Endometrial microvascular endothelial cells (primary cell): ENCODE measurements around the gene FZD4. TPM values are rescaled to one million over a fixed set of nuclear protein-coding genes. Genes with fewer than 3 reads are reported as not detected.
"Not testable (repeated sequence)": the region's sequence is repeated elsewhere in the genome, so short reads cannot be mapped to it uniquely, and the experiment has no call there.

Source experiments
- in situ Hi-C: cut with HindIII; loops from 2 replicates; pipeline ENCODE4 v1.10.0; 2017; ENCODE audit warnings: low sequenced_read_pairs, low pct_unique_long_range_greater_than_20kb; ENCODE audit errors: inconsistent ontology term
- total RNA-seq: library from RNA; depleted of rRNA; stranded (reverse); fragments of >200 nt; gene quantifications from one replicate; pipeline ENCODE4 v1.2.3, GENCODE V29; 2015; ENCODE audit errors: inconsistent ontology term

Gene FZD4
- total RNA-seq, 1 donor from 2014 or later, result 127 TPM

GRCh38 chr11:86978756-86979608, 23.8 kb upstream of the FZD4 start:
- in situ Hi-C loops, result no loop called here

DNA sequence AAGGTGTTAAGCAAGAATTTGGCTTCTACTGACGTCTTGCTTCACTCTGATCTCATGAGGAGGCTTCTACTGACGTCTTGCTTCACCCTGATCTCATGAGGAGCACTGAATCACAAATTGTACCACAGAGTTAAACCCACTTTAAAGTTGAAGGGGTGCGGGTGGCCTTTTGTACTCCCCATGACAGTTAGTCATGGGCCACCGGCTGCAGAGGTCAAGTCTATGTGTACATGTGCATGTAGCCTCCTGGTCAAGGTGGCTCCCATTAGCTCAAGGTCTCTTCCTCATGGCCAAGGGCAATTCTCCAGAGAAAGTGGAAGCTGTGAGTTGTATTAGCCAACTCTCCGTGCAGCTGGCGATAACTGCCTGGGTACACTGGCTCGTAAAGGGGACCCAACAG, 23.1 kb upstream of the FZD4 start:
- in situ Hi-C loops, result no loop called here

GRCh38 chr11:86977441-86978050, 22.4 kb upstream of the FZD4 start:
- in situ Hi-C loops, result no loop called here

DNA sequence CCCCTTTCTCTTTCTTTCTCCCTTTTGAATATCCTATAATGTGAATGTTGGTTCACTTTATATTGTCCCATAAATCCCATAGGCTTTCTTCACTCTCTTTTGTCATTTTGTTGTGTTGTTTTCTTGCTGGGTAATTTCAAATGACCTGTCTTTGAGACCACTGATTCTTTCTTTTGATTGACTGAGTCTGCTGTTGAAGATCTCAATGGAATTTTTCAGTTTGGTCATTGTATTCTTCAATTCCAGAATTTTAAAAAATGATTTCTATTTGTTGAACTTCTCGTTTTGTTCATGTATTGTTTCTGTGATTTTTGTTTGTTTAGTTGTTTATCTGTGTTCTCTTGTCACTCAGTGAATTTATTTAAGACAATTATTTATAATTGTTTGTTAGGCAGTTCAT, 17.5 kb upstream of the FZD4 start:
- in situ Hi-C loops, result no loop called here

DNA sequence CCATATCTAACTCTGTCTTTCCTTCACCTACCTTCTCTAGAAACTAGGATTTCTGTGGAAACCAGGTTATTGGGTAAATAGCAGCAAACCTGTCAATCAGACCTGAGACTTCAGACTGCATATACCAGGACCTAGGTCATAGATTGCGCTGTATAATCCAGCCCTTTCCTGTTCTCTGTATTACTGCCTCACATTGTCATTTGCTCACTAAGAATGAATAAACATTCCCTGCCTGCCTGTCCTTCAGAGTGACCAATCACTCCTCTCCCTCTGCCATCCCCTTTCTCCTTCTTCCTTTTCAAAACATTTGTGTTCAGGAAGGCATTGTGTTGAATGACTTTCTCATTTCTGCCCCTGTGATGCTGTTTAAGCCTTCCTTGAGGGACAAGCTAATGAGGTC, 14.1 kb upstream of the FZD4 start:
- in situ Hi-C loops, result no loop called here

DNA sequence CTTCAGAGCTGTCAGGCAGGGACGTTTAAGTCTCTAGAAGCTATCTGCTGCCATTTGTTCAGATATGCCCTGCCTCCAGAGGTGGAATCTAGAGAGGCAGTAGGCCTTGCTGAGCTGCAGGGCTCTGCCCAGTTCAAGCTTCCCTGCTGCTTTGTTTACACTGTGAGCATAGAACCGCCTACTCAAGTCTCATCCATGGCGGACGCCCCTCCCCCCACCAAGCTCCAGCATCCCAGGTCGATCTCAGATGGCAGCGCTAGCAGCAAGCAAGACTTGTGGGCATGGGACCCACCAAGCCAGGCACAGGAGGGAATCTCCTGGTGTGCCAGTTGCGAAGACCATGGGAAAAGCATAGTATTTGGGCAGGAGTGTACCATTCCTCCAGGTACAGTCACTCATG, 12.4 kb upstream of the FZD4 start:
- in situ Hi-C loops, result not testable (repeated sequence)

DNA sequence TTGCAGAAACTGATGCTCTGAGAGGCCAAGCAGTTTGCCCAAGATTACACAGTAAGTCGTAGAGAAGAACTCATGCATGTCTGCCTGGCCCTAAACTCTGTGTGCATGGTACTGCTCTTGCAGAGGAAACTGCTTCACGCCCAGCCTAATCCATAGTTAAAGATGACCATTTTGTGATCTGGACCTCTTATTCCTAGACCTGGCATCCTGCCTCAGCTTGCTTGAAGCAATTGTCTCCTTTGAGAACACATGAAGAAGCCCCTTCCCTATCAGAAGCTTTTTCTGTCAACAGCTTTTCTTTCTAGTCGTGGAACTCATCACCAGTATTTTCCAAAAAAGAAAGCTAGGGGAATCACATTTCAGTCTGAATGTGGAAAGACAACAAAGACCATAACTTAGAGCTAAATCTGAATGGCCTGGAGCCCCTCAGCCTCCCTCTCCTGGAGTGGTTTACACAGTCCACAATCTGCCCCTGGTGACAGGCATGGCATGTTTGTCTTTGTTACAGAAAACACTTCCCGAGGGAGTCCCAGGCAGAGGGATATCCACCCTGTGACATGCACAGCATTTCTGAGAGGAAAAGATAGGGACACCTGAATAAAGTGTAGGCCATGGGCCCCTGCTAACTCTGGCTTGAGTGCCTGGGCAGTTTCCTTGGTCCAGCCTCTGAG, 2.9 kb upstream of the FZD4 start:
- in situ Hi-C loops, result no loop called here

DNA sequence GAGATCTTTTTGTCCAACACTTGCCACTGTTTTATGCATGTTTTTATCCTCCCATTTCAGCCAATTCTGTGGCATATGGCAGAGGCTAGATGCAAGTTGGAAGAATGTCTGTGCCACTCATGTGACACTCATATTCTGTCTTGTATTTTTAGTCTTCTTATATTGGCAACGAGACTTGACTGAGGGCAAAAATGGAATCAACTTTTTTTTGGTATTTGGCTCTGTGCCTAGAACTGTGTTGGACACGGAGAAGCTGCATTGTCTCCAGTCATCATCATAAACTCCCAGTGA, 1.7 kb upstream of the FZD4 start:
- in situ Hi-C loops, result no loop called here

DNA sequence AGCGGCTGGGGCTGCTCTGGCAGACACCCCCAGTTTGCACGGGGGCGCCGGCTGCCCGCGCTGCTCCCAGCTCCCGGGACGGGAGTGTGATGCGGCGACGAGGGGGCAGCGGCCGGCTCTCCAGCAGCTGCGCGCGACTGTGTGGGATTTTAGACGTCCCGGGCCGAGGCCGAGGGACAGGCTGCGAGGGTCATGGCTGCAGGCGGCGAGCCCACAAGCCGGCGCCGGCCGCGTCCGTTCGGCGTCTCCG, 159 bp downstream of the FZD4 start:
- in situ Hi-C loops, result no loop called here

- in situ Hi-C loops, result no loop called here
Measured at GRCh38 chr11:86954269-86955110, 705 bp downstream of the FZD4 start.

GRCh38 chr11:86952221-86952875, 2.8 kb downstream of the FZD4 start:
- in situ Hi-C loops, result no loop called here

DNA sequence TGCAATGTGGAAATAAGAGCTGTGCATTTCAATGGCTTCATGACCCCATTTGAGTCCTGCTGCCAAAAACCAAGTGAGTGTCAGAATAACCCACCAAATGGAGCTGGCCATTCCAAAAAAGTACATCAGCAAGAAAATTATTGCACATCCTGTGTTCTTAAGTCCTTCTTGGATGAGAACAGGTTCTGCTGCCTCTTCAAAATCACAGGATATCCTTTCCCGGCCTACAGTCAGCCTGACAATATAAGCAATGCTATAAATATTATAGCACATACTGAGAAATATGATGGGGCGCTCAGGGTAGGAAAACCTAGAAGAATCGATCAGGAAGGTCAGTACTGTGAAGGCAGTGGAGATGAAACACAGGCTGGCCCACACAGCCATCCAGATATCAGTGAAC, 3.5 kb downstream of the FZD4 start:
- in situ Hi-C loops, result no loop called here

DNA sequence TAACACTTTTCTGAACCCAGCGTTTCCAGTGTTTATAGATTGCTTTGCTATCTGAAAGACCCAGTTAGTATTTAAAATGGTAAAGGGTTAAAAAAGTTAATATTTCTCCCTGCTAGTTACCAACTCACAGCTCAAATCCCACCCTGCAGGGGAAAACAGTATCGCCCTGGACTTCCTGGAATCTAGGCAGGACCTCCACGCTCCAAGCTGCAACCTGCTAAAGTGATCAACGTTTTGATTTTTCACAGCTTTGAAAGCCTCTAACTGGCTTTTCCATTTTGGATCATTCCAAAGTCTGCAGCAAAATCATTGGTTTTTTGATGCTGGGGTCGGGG, 4.6 kb downstream of the FZD4 start:
- in situ Hi-C loops, result no loop called here

GRCh38 chr11:86949995-86950660, 5.1 kb downstream of the FZD4 start:
- in situ Hi-C loops, result loop anchor here (25.0 kb wide), 1 partner anchor 362 kb away; no protein-coding TSS in a partner anchor

DNA sequence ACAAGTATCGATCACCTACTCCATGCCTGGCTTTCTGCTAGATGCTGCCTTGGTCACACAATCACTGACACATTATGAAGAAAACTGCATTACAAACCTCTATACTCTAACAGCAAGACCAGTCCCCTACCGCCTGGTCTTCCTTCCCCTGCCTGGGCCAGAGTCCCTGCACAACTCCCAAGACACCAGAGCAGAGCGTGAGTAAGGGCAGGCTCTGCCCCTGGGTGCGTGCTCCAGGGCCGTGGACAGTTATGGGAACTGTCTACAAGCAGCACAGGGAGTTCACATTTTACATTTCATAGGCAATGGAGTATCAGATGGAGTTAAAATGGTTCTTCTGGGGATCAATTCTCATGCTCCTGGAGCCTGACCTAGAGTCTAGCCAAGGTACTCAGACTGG, 6.5 kb downstream of the FZD4 start:
- in situ Hi-C loops, result loop anchor here (25.0 kb wide), 1 partner anchor 364 kb away; no protein-coding TSS in a partner anchor

DNA sequence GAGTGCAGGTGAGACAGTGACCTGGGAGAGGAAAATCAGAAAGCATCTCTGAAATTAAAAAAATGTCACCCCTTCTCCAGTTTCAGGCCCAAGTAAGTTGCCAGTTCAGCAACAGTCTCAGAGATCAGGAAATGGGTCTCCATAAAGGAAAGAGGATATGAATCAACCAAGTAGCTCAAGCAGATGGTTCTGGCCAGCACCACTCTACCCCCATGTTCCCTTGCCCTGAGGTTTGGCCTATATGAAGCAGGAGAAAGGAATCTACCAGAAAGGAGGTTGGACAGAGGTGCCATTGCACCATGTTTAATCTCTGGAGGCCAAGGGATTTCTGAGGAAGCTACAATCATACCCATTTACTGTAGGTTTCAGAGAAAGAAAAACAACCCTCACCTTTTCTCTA, 7.7 kb downstream of the FZD4 start:
- in situ Hi-C loops, result loop anchor here (25.0 kb wide), 1 partner anchor 365 kb away; no protein-coding TSS in a partner anchor

- in situ Hi-C loops, result loop anchor here (25.0 kb wide), 1 partner anchor 369 kb away; no protein-coding TSS in a partner anchor
Measured at GRCh38 chr11:86943505-86943904, 11.7 kb downstream of the FZD4 start.

GRCh38 chr11:86941871-86942599, 13.2 kb downstream of the FZD4 start:
- in situ Hi-C loops, result loop anchor here (25.0 kb wide), 1 partner anchor 370 kb away; no protein-coding TSS in a partner anchor
